Activated CD8-positive, alpha-beta memory T cell treated with anti-CD3 and anti-CD28 coated beads, Interleukin-2, amount 50 U/mL, for 48 hours (primary cell): Measurements from ENCODE around the gene ROBO1.
"Not testable (repeated sequence)": the region's sequence is repeated elsewhere in the genome, so short reads cannot be mapped to it uniquely, and the experiment has no call there.

Source experiments
- DNase-seq: peaks from one replicate; pipeline ENCODE4 v3.0.0-alpha.2; 2020

Gene ROBO1

DNA sequence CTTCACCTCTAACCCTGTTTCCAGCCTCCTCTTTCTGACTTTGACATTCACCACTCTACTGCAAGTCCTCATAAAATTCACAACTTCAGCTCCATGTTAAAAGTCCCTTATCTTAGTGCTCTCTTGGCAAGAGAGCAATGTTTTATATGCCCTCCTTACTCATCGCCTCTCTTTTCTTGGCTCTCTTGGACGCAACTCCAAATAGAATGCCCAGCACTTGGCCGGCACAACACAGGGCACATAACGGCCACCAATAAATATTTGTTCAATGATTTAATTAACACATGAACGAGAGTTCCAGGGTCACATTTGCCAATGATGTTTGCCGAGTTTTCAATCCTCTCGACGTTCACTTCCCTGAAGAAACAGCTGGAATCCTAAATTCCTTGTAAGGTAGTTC lies 401.4 kb downstream of the ROBO1 start:
- DNase-seq: no peak

DNA sequence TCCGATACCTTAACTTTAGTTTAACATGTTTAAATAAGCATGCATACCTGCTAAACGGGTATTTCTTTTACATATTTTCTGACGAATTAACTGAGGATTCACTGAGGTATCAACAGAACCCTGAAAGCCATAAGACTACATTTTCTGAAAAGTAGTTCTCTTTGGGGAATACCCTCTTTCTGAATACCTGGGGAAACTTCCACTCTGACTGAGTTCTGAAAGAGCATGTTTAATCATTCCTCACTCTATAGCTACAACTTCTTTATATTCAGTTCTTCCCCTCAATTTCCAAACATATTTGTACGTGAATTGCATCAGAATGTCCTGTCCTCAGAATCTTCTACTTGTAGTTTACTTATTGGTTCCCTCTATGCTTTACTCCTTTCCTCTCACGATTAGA lies 403.0 kb downstream of the ROBO1 start:
- DNase-seq: no peak

DNA sequence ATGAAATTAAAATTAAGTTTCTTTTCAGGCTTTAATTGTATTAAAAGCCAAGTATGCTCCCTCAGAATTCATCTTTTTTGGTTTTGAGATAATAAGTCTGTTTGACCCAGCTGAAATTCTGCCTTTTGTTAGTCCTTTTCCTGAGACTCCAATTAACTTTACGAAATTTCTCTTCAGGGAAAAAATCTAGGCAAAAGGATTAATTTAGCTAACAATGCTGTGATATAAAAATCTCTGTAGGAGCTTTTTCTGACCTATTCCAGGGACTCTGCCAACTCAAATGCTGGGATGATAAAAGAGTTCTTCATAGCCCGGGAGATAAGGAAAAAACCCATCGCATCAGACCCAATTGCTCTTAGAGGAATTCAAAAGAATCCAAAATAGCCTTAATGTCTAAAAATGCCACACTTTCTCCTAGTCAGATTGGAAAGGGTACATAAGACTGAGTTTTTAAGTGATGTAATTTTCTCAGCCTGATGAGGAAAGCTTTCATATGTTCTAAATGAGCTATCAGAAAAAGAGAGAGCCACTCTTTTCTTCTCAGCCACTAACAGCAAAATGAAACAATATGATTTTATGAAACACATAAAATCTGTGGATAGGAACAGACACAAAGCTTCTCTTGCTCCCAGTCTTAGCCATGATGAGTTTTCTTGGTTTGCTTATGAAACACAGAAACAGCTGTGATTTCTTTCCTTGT lies 405.1 kb downstream of the ROBO1 start:
- DNase-seq: no peak

- no peak for DNase-seq
Measured at GRCh38 chr3:79361748-79362378, 405.9 kb downstream of the ROBO1 start.

DNA sequence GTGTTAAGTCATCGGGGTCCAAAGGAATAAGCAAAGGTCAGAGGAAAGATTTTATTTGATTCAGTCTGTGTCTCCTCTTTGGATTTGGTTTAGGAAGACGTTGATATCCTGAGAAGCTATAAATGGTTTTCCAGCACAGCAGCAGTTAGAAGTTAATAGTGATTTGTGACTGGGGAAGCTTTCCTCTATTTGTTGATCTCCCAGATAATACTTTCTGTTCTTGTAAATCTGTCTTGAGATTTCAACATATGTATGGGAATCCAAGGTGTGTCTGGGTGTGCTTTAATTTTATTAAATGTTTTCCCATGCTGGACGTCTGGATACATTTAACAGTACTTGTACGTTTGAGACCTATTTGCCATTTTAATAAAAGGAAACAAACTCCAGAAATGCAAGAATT lies 409.5 kb downstream of the ROBO1 start:
- no peak for DNase-seq

DNA sequence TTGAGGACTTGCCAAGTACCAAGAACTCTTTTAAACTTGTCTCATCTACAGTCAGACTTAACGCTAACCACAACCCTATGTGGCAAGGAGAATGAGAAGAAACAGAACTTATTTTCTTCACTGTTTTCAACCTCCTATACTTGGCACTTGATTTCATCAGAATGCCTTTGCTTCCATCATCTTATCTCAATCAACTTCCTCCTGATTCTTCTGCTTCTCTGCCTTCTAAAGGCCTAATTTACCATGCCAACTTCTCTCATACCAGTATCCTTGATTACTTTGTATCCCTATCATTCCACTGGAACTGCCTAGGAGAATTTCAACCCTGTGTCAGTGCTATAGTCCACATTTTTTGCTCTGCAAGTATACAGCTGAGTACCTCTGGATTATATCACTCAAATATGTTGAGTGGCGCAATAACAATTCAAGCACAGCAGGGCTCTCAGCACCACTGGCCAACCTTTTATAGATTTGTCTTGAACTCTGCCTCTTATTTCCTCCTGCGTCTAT lies 413.6 kb downstream of the ROBO1 start:
- no peak for DNase-seq

- DNase-seq: no peak
Measured at GRCh38 chr3:79351699-79352098, 416.1 kb downstream of the ROBO1 start.

GRCh38 chr3:79344876-79345871 lies 422.6 kb downstream of the ROBO1 start:
- DNase-seq: no peak

GRCh38 chr3:79341961-79342360 lies 425.8 kb downstream of the ROBO1 start:
- no peak for DNase-seq

- DNase-seq: no peak
Measured at GRCh38 chr3:79339846-79340245, 428.0 kb downstream of the ROBO1 start.

DNA sequence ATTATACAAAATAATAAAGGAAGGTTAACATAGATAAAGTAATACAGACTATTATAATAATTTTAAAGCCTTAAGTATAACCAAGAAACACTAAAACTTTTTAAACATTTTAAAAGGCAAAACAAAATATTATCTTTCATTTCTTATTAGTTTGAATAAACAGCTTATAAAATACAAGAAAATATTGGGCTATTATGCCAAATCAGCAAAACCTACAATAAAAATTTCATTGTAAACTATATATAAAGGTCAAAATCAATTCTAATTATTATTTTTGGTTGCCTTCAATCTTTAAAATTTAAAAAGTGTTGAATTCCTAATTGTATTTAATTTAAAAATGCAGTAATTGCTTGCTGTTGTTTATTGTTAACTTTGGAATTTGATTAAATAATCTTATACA lies 430.0 kb downstream of the ROBO1 start:
- DNase-seq: no peak

DNA sequence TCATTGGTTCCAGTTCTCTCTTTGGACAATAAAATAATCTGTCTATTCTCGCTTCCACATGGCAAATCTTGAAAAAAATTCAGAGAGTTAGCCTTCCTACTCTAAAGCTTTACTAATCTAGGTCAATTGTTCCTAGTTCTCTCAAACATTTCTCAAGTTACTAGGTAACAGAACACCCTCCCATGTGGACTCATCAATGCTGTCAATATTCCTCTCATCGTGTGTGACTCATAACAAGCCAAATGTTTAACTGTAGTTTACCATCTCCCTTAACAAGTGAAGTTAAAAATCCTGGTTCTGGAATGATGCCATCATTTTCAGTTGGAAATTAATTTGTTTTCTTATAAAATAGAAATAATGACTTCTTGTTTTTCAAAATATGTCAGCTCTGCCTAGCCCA lies 438.6 kb downstream of the ROBO1 start:
- DNase-seq: no peak

- no peak for DNase-seq
Measured at GRCh38 chr3:79326642-79327041, 441.2 kb downstream of the ROBO1 start.

DNA sequence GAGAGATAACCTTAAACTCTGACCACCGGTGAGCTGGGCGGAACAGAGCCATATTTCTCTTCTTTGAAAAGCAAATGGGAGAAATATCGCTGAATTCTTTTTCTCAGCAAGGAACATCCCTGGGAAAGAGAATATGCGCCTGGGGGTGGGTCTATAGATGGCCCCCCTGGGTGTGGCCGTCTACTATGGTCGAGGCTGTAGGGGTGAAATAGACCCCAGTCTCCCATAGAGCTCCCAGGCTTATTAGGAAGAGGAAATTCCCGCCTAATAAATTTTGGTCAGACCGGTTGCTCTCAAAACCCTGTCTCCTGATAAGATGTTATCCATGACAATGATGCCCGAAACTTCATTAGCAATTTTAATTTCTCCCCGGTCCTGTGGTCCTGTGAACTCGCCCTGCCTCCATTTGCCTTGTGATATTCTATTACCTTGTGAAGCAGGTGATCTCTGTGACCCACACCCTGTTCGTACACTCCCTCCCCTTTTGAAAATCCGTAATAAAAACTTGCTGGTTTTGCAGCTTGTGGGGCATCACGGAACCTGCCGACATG lies 441.9 kb downstream of the ROBO1 start:
- not testable (repeated sequence) for DNase-seq

GRCh38 chr3:79317551-79318518 lies 450.0 kb downstream of the ROBO1 start:
- DNase-seq: no peak

GRCh38 chr3:79314962-79315361 lies 452.8 kb downstream of the ROBO1 start:
- DNase-seq: no peak

DNA sequence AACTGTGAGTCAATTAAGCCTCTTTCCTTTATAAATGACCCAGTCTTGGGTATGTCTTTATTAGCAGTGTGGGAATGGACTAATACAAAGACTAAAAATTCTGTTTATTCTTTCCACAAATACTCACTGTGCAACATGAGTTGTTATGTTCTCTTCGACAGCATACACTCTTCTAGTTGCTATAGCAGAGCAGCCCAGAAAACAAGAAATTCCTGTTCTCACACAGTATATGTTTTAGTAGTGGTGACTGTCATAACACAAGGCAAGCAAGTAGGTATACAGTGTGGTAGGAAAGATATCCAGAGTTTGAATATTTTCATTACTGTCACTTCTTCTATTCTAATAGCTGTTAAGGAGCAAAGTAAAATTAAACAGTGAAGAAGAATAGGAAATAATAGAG lies 453.3 kb downstream of the ROBO1 start:
- DNase-seq: no peak

DNA sequence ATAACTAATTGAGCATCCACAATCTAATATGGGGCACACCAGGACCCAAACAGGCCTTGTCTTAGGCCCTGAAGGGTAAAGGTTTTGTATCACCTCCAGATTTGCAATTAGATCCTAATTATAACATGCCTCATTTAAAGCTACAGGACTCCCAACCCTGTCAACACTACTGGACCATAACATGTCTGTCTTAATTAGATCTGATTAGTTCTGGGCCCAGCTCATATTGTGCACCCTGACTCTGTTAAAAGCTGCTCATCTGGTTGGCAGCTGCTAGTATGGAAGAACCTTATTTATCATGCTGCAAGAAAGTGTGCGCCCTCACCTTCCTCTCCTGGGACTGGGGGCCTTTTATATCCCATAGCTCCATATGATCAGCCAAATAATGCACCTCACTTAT lies 457.8 kb downstream of the ROBO1 start:
- no peak for DNase-seq

DNA sequence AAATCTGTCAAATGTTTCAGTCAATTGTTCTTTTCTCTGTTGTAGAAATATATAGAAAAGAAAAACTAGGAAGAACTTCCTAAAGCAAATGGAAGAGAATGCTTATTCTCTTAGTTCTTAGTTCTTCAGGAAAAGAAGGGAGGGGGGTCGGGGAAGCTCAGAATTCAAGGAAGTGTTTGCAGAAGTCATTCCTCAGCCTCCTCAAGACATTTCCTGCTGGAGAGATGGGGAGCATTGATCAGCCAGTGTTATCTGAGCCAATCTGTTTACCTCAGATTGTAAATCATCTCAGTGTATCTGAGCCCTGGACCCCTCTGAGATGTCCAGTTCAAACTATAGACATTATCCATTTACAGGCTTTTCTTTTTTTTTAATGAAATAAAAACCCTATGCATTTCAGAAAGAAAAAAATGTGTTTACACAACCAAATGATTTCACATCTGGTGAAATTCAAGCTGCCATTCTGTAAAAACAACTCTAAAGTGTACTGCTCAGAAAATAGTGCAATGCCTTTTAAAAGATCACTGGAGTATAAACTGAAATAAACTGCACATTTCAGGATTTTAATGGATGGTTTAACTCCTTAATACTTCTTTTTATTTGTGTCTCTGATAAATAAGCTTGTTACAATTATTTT lies 460.7 kb downstream of the ROBO1 start:
- no peak for DNase-seq

DNA sequence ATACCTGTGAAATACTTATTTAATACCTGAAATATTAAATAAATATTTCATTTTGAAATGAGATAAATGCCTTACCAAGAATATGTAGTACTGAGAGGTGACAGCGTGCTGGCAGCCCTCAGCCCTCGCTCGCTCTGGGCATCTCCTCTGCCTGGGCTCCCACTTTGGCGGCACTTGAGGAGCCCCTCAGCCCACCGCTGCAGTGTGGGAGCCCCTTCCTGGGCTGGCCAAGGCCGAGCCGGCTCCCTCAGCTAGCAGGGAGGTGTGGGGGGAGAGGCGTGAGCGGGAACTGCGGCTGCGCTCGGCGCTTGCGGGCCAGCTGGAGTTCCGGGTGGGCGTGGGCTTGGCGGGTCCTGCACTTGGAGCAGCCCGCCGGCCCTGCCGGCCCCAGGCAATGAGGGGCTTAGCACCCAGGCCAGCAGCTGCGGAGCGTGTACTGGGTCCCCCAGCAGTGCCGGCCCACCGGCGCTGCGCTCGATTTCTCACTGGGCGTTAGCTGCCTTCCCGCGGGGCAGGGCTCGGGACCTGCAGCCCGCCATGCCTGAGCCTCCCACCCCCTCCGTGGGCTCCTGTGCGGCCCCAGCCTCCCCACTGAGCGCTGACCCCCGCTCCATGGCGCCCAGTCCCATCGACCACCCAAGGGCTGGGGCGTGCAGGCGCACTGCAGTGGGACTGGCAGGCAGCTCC lies 467.7 kb downstream of the ROBO1 start:
- DNase-seq: not testable (repeated sequence)
